Measurements from ENCODE around the gene CSNK1G3. TPM values are rescaled to one million over a fixed set of nuclear protein-coding genes. Genes with fewer than 3 reads are reported as not detected.

Gene CSNK1G3
- total RNA-seq, 2 donors from 2014 or later: 55.5 to 78.3 TPM

DNA sequence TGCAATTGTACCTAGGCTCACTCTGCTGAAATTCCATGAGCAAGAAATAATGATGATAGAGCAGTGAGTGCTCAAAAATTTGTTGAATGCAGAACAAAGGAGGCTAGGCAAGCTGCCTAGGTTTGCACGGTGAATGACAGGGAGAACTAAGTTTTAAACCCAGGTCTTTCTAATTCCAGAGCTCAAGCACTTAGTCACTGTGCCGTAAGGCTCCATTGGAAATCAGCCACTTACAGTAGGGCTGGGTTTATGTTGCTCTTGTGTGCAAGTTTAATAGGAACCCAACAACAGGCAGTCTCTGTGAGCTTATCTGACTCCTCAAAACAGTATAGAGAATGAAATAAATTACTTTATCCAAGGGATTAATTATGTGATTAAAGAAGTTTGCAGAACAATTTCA is 147.0 kb downstream of the CSNK1G3 start:
- TF ChIP-seq CTCF (IDR thresholded peaks at IDR 0.05): no peak
- Histone ChIP-seq H3K27me3 (no peaks in the 10 kb centered on the region), H3K36me3 (no peaks in the 10 kb centered on the region), H3K9me3 (no peaks in the 10 kb centered on the region), H3K27ac (no peak overlapping the region), H3K9ac (ENCODE audit: low read depth in 2 of 2, low read length in 2 of 2) (no peak overlapping the region), H3K4me1 (no peaks in the 10 kb centered on the region), H3K4me3 (no peak overlapping the region)
- DNase-seq: no peak
- intact Hi-C loops (cut with DNase I): no loop called here

- no peaks in the 10 kb centered on the region for H3K27me3 ChIP-seq
- DNase-seq: no peak
- H3K27ac ChIP-seq: no peak overlapping the region
- H3K9me3 ChIP-seq: no peaks in the 10 kb centered on the region
- no peak overlapping the region for H3K9ac ChIP-seq (ENCODE audit: low read depth in 2 of 2, low read length in 2 of 2)
- no peaks in the 10 kb centered on the region for H3K36me3 ChIP-seq
- H3K4me3 ChIP-seq: no peak overlapping the region
- intact Hi-C loops (cut with DNase I): no loop called here
- no peak for TF ChIP-seq CTCF (IDR thresholded peaks at IDR 0.05)
- no peaks in the 10 kb centered on the region for H3K4me1 ChIP-seq
These were observed 147.5 kb downstream of the CSNK1G3 start for GRCh38 chr5:123659495-123659894.

- intact Hi-C loops (cut with DNase I): no loop called here
- DNase-seq: no peak
- no peak for TF ChIP-seq CTCF (IDR thresholded peaks at IDR 0.05)
These were observed 153.0 kb downstream of the CSNK1G3 start for GRCh38 chr5:123664961-123665360.

GRCh38 chr5:123665822-123666371 is 153.9 kb downstream of the CSNK1G3 start:
- Histone ChIP-seq H3K27me3 (no peaks in the 10 kb centered on the region), H3K36me3 (no peaks in the 10 kb centered on the region), H3K4me1 (no peaks in the 10 kb centered on the region), H3K27ac (no peak overlapping the region), H3K9me3 (no peaks in the 10 kb centered on the region), H3K4me3 (no peak overlapping the region), H3K9ac (ENCODE audit: low read depth in 2 of 2, low read length in 2 of 2) (no peak overlapping the region)
- TF ChIP-seq CTCF (IDR thresholded peaks at IDR 0.05): no peak
- intact Hi-C loops (cut with DNase I): no loop called here
- no peak for DNase-seq

More at GRCh38 chr5:123664961-123665360, 153.0 kb downstream of the CSNK1G3 start:
- Histone ChIP-seq H3K9ac (ENCODE audit: low read depth in 2 of 2, low read length in 2 of 2) (no peak overlapping the region), H3K27me3 (no peaks in the 10 kb centered on the region), H3K36me3 (no peaks in the 10 kb centered on the region), H3K4me1 (no peaks in the 10 kb centered on the region), H3K9me3 (no peaks in the 10 kb centered on the region), H3K4me3 (no peak overlapping the region), H3K27ac (no peak overlapping the region)

Other genes starting within 250 kb of the CSNK1G3 start
- 10 to 100 TPM; 11.7 to 18.2 TPM for gene CEP120, start 88.8 kb upstream of the CSNK1G3 start, total RNA-seq

Measured in colonic mucosa (tissue), 4 donors.